DMS153 treated with DMSO at 0.1 percent for 48 hours (cell line): ENCODE measurements around the gene SMIM33.
A peak's percentile ranks its signal among the peaks of the same experiment; 100 is the strongest.
"Not testable (repeated sequence)": the region's sequence is repeated elsewhere in the genome, so short reads cannot be mapped to it uniquely, and the experiment has no call there.

ENCODE experiments used
- DNase-seq: peaks from one replicate; lab custom pipeline; 2025; ENCODE audit not compliant: unreplicated experiment; lab: John Stamatoyannopoulos, UW

Gene SMIM33

GRCh38 chr5:139481580-139482049 is 10.8 kb downstream of the SMIM33 start:
- DNase-seq: no peak

- peak; percentile 62 for DNase-seq
These were observed 11.5 kb downstream of the SMIM33 start, which contains the start of gene STING1 for GRCh38 chr5:139482050-139482889. Gene STING1, minus strand, starts transcription at chr5:139482758. Its CDS starts 1,054 bp downstream, at chr5:139481704.

GRCh38 chr5:139482890-139483208 is 12.0 kb downstream of the SMIM33 start:
- DNase-seq: not testable (repeated sequence)

- no peak for DNase-seq
These were observed 15.4 kb downstream of the SMIM33 start for GRCh38 chr5:139486201-139486600.

GRCh38 chr5:139488260-139488659 is 17.5 kb downstream of the SMIM33 start:
- DNase-seq: no peak

GRCh38 chr5:139492700-139493192 is 21.9 kb downstream of the SMIM33 start:
- no peak for DNase-seq

- no peak for DNase-seq
These were observed 23.5 kb downstream of the SMIM33 start for GRCh38 chr5:139494256-139494655.

- DNase-seq: no peak
These were observed 24.0 kb downstream of the SMIM33 start for GRCh38 chr5:139494832-139495231.

- no peak for DNase-seq
These were observed 25.0 kb downstream of the SMIM33 start for GRCh38 chr5:139495638-139496435.

- no peak for DNase-seq
These were observed 30.6 kb downstream of the SMIM33 start for GRCh38 chr5:139501381-139501780.

- not testable (repeated sequence) for DNase-seq
These were observed 32.4 kb downstream of the SMIM33 start for GRCh38 chr5:139503036-139503817.

- DNase-seq: not testable (repeated sequence)
These were observed 33.1 kb downstream of the SMIM33 start for GRCh38 chr5:139503879-139504278.

- not testable (repeated sequence) for DNase-seq
These were observed 33.9 kb downstream of the SMIM33 start for GRCh38 chr5:139504722-139505121.

- DNase-seq: no peak
These were observed 42.1 kb downstream of the SMIM33 start for GRCh38 chr5:139512786-139513390.

GRCh38 chr5:139513434-139513833 is 42.6 kb downstream of the SMIM33 start:
- DNase-seq: peak; percentile 7

- no peak for DNase-seq
These were observed 43.2 kb downstream of the SMIM33 start for GRCh38 chr5:139513852-139514485.

GRCh38 chr5:139514486-139514856 is 43.7 kb downstream of the SMIM33 start:
- no peak for DNase-seq

GRCh38 chr5:139517683-139518564 is 47.1 kb downstream of the SMIM33 start:
- DNase-seq: peak; percentile 47
